B cell (primary cell): Measurements from ENCODE around the gene DNAJB8. TPM values are rescaled to one million over a fixed set of nuclear protein-coding genes. Genes with fewer than 3 reads are reported as not detected.

Experiments used
- ATAC-seq: fragments of 200-7000 bp; cut with Tn5 transposase; one replicate; pipeline ENCODE4 v1.10.0; 2021; ENCODE audit warnings: low read depth, mild to moderate bottlenecking, moderate number of reproducible peaks, moderate library complexity
- CTCF ChIA-PET: fragments of 350-600 bp; sonication (Branson Sonifier 250); formaldehyde crosslinking; loops from one replicate; lab custom pipeline; 2021; ENCODE audit warnings: antibody characterized with exemption, inconsistent platforms; lab: Charles Lee
- POLR2A ChIA-PET: fragments of 350-600 bp; sonication (Branson Sonifier 250); formaldehyde crosslinking; loops from one replicate; lab custom pipeline; 2021; ENCODE audit warnings: antibody characterized with exemption; lab: Charles Lee
- DNase-seq: peaks from one replicate; pipeline ENCODE4 v3.0.0; 2013
- H2AFZ ChIP-seq: 2 replicates; pipeline ENCODE4 v1.6.1; 2012; ENCODE audit warnings: mild to moderate bottlenecking, low read depth, low read length; ENCODE audit not compliant: insufficient read depth, poor library complexity, severe bottlenecking
- H3K27ac ChIP-seq, 2 donors: 1 replicate in 1 of 2; 2 replicates in 1 of 2; pipeline ENCODE4 v1.5.1; 2012 to 2013; ENCODE audit warnings: low read length in 2 of 2, mild to moderate bottlenecking in 2 of 2, moderate library complexity in 1 of 2
- H3K27me3 ChIP-seq, 4 experiments: fragments of 200-600 bp in 1 of 4; sonication (generic) in 1 of 4; replicated peaks in 1 of 4; 1 replicate in 2 of 4; 2 replicates in 2 of 4; pipeline versions ENCODE4 v1.6.1 to v1.7.0; 2013 to 2016; ENCODE audit warnings: low read length in 3 of 4, mild to moderate bottlenecking in 2 of 4, mixed read lengths in 1 of 4, moderate library complexity in 1 of 4; ENCODE audit not compliant: insufficient read depth in 4 of 4, control insufficient read depth in 3 of 4; ENCODE audit errors: control extremely low read depth in 1 of 4
- H3K36me3 ChIP-seq, 2 experiments: replicated peaks in 1 of 2; 1 replicate in 1 of 2; 2 replicates in 1 of 2; pipeline versions ENCODE4 v1.6.1 to v1.7.1; 2013; ENCODE audit warnings: low read length in 1 of 2; ENCODE audit not compliant: insufficient read depth in 2 of 2, control insufficient read depth in 1 of 2; ENCODE audit errors: control extremely low read depth in 1 of 2, extremely low read depth in 1 of 2
- H3K4me1 ChIP-seq, 2 donors: fragments of 200-600 bp in 1 of 2; sonication (generic) in 1 of 2; 1 replicate in 1 of 2; 2 replicates in 1 of 2; pipeline versions ENCODE4 v1.5.1 to v1.6.1; 2013 to 2017; ENCODE audit warnings: low read length in 2 of 2; ENCODE audit not compliant: control insufficient read depth in 2 of 2, insufficient read depth in 2 of 2
- H3K4me2 ChIP-seq: replicated peaks from 2 replicates; pipeline ENCODE3; 2012; ENCODE audit warnings: mild to moderate bottlenecking, low read depth, low read length; ENCODE audit not compliant: poor library complexity, severe bottlenecking
- H3K4me3 ChIP-seq, 5 experiments: fragments of 200-600 bp in 1 of 5; sonication (generic) in 1 of 5; 1 replicate in 3 of 5; 2 replicates in 2 of 5; pipeline versions ENCODE4 v1.5.1 to v1.7.0; 2011 to 2016; ENCODE audit warnings: low read length in 4 of 5, mild to moderate bottlenecking in 4 of 5, low read depth in 2 of 5, control low read depth in 1 of 5, moderate library complexity in 1 of 5; ENCODE audit not compliant: insufficient read depth in 1 of 5; ENCODE audit errors: control extremely low read depth in 1 of 5, extremely low read depth in 1 of 5
- H3K79me2 ChIP-seq: fragments of 200-600 bp; sonication (generic); one replicate; pipeline ENCODE4 v1.6.0; 2016; ENCODE audit warnings: low read length; ENCODE audit not compliant: control insufficient read depth, insufficient read depth
- H3K9ac ChIP-seq: fragments of 200-600 bp; sonication (generic); 2 replicates; pipeline ENCODE4 v1.6.1; 2017; ENCODE audit warnings: mild to moderate bottlenecking, low read length, moderate library complexity
- H3K9me3 ChIP-seq, 3 donors: one replicate each; pipeline versions ENCODE4 v1.6.1 to v1.7.1; 2013; ENCODE audit warnings: low read length in 2 of 3; ENCODE audit not compliant: control insufficient read depth in 2 of 3, insufficient read depth in 1 of 3; ENCODE audit errors: control extremely low read depth in 1 of 3
- H4K20me1 ChIP-seq: 2 replicates; pipeline ENCODE4 v1.6.0; 2012; ENCODE audit warnings: mild to moderate bottlenecking, low read length; ENCODE audit not compliant: insufficient read depth, control insufficient read depth, poor library complexity, severe bottlenecking
- H3K27ac Mint-ChIP-seq: one replicate; pipeline ENCODE4 v1.8.0; 2021; ENCODE audit warnings: mixed read lengths
- H3K27me3 Mint-ChIP-seq: one replicate; pipeline ENCODE4 v1.8.0; 2021; ENCODE audit warnings: mixed read lengths
- H3K4me1 Mint-ChIP-seq: one replicate; pipeline ENCODE4 v1.8.0; 2021; ENCODE audit warnings: mixed read lengths
- H3K4me3 Mint-ChIP-seq: one replicate; pipeline ENCODE4 v1.8.0; 2021; ENCODE audit warnings: mixed read lengths
- H3K9me3 Mint-ChIP-seq: one replicate; pipeline ENCODE4 v1.8.0; 2022; ENCODE audit warnings: mixed read lengths; ENCODE audit not compliant: insufficient read depth
- EZH2 ChIP-seq: IDR thresholded peaks from 2 replicates; pipeline ENCODE4 v1.6.1; 2012; ENCODE audit warnings: borderline replicate concordance, low read depth, mild to moderate bottlenecking, moderate library complexity, low read length; ENCODE audit not compliant: insufficient read depth, poor library complexity, severe bottlenecking
- WGBS: methylation state at CpG from one replicate; pipeline ENCODE4 v1.1.5; 2013; ENCODE audit warnings: missing lambda C conversion rate; ENCODE audit not compliant: insufficient coverage; 5-methylcytosine and 5-hydroxymethylcytosine counted together
- intact Hi-C: fragments of 100-400 bp; cut with micrococcal nuclease; formaldehyde crosslinking; loops from one replicate; pipeline ENCODE4 v1.10.0; 2022
- polyA plus RNA-seq: library from polyadenylated mRNA; depleted of rRNA; stranded (reverse); fragments of >200 nt; gene quantifications from 2 replicates; pipeline ENCODE4 v1.2.3, GENCODE V29; 2012
- total RNA-seq, 2 donors: library from RNA; stranded (reverse); fragments of 120-200 nt in 1 of 2; gene quantifications; 1 replicate in 1 of 2; 2 replicates in 1 of 2; pipeline versions ENCODE4 v1.2.3 to v1.2.4, GENCODE V29; 2013 to 2022
- TF ChIP-seq, protein P1 (sequence below): fragments of 200-600 bp; IDR thresholded peaks from one replicate; pipeline ENCODE4 v1.8.0; 2022; ENCODE audit warnings: antibody characterized with exemption, mild to moderate bottlenecking

Gene DNAJB8
- total and polyA plus RNA-seq, 2 donors (not counting 1 experiment from before 2014, with no cell fraction given) = not detected

DNA sequence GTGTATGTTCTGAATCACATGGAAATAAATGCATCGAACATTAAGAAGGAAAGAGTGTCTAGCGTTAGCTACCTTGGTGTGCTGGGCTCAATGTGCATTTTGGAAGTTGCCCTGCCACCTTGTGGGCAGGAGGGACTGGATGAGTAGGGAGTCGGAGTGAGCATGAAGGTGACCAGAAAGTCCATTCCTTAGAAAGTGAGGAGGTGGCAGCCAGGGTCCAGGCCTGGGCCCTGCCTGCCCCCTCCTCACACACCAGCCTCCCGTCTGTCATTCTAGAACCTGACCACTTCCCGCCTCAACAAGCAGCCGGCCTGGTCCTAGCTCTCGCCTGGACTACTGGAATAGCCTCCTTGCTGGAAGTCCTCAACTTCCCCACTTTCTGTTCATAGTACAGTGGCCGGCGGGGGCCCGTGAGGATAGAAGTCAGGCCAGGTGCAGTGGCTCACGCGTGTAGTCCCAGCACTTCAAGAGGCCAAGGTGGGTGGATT is 36.5 kb upstream of the DNAJB8 start:
- no peak overlapping the region for H3K27ac Mint-ChIP-seq
- no peak overlapping the region for H3K4me3 Mint-ChIP-seq

DNA sequence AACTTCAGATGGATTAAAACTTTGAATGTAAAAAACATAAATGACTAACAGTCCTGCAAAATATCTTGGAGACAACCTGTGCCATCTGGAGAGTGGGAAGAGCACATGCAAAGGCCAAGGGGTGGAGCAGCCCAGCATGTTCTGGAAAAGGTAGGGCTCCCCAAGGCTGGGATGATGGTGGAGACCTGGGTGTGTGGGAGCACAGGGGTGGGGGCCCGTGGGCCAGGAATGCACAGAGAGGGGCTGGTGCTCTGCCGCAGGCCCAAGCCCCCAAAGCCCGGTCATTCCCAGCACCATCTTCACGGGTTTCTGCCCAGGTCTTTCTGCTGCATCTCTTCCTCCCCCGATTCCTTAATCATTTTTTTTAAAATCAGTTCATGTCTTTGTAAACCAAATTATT is 36.0 kb upstream of the DNAJB8 start:
- no peak overlapping the region for H3K4me3 ChIP-seq
- no peak overlapping the region for H3K4me3 Mint-ChIP-seq
- no peak for TF ChIP-seq EZH2

More for the DNA sequence above, 36.5 kb upstream of the DNAJB8 start:
- Histone ChIP-seq H3K4me1 (no peaks in the 10 kb centered on the region), H3K9ac (no peak overlapping the region), H2AFZ (no peak overlapping the region), H3K9me3 (peaks cover 0 to 3% (median 0%) of the 10 kb centered on the region in 3 donors), H3K4me3 (no peak overlapping the region), H4K20me1 (no peaks in the 10 kb centered on the region), H3K36me3 (no peaks in the 10 kb centered on the region), H3K79me2 (no peaks in the 10 kb centered on the region), H3K4me2 (no peak overlapping the region), H3K27me3 (peaks cover 0 to 22% (median 8%) of the 10 kb centered on the region in 4 experiments), H3K27ac (no peak overlapping the region)
- Mint-ChIP-seq H3K4me1 (peaks cover 4% of the 10 kb centered on the region), H3K9me3 (no peaks in the 10 kb centered on the region), H3K27me3 (peaks cover 73% of the 10 kb centered on the region)
- no peak for TF ChIP-seq EZH2
- TF ChIP-seq, protein P1, sequence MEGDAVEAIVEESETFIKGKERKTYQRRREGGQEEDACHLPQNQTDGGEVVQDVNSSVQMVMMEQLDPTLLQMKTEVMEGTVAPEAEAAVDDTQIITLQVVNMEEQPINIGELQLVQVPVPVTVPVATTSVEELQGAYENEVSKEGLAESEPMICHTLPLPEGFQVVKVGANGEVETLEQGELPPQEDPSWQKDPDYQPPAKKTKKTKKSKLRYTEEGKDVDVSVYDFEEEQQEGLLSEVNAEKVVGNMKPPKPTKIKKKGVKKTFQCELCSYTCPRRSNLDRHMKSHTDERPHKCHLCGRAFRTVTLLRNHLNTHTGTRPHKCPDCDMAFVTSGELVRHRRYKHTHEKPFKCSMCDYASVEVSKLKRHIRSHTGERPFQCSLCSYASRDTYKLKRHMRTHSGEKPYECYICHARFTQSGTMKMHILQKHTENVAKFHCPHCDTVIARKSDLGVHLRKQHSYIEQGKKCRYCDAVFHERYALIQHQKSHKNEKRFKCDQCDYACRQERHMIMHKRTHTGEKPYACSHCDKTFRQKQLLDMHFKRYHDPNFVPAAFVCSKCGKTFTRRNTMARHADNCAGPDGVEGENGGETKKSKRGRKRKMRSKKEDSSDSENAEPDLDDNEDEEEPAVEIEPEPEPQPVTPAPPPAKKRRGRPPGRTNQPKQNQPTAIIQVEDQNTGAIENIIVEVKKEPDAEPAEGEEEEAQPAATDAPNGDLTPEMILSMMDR = no peak
- 93% methylated on average over 11 of the region's 12 CpGs for WGBS
- ATAC-seq (no peak), DNase-seq (no peak)
- intact Hi-C loops = no loop called here
- ChIA-PET POLR2A (no interaction called here), CTCF (no interaction called here)

More for the DNA sequence above, 36.0 kb upstream of the DNAJB8 start:
- Histone ChIP-seq H3K4me1 (peaks cover 0 to 3% of the 10 kb centered on the region in 2 donors), H3K4me2 (no peak overlapping the region), H3K9me3 (peaks cover 0 to 3% (median 0%) of the 10 kb centered on the region in 3 donors), H3K27me3 (peaks cover 0 to 25% (median 11%) of the 10 kb centered on the region in 4 experiments), H3K79me2 (no peaks in the 10 kb centered on the region), H3K36me3 (no peaks in the 10 kb centered on the region), H2AFZ (no peak overlapping the region), H4K20me1 (no peaks in the 10 kb centered on the region), H3K27ac (no peak overlapping the region), H3K9ac (no peak overlapping the region)
- DNase-seq (no peak), ATAC-seq (no peak)
- 80% methylated on average over 5 of the region's 5 CpGs for WGBS
- intact Hi-C loops = no loop called here
- CTCF ChIA-PET = no interaction called here
- Mint-ChIP-seq H3K4me1 (peaks cover 6% of the 10 kb centered on the region), H3K27me3 (peaks cover 73% of the 10 kb centered on the region), H3K9me3 (no peaks in the 10 kb centered on the region), H3K27ac (no peak overlapping the region)
- POLR2A ChIA-PET = no interaction called here
